OCI-LY3 (cell line): ENCODE measurements around the gene SLC22A2.

Source experiments
- H2AFZ ChIP-seq: fragments of 200-600, 300-600 bp; shearing (Covaris generic); 2 replicates; pipeline ENCODE4 v1.6.0; 2014; ENCODE audit warnings: antibody characterized with exemption, low read depth, low read length
- H3K27ac ChIP-seq: fragments of 200-600, 300-600 bp; sonication (generic); 2 replicates; pipeline ENCODE4 v1.5.1; 2014; ENCODE audit warnings: mild to moderate bottlenecking, low read length, moderate library complexity, mixed read lengths
- H3K27me3 ChIP-seq: fragments of 200-600, 300-600 bp; sonication (generic); 2 replicates; pipeline ENCODE4 v1.6.1; 2014; ENCODE audit warnings: low read depth, low read length, mixed read lengths
- H3K36me3 ChIP-seq: fragments of 200-600, 300-600 bp; sonication (generic); replicated peaks from 2 replicates; pipeline ENCODE3; 2014; ENCODE audit warnings: low read depth, low read length, mixed read lengths
- H3K4me1 ChIP-seq: fragments of 300-600, 200-600 bp; sonication (generic); 2 replicates; pipeline ENCODE4 v1.6.1; 2014; ENCODE audit warnings: low read length, mixed read lengths
- H3K4me2 ChIP-seq: fragments of 200-600, 300-600 bp; sonication (generic); 2 replicates; pipeline ENCODE4 v1.6.1; 2014; ENCODE audit warnings: low read length, mixed read lengths
- H3K4me3 ChIP-seq: fragments of 300-600, 200-600 bp; sonication (generic); 2 replicates; pipeline ENCODE4 v1.5.1; 2014; ENCODE audit warnings: antibody characterized with exemption, mild to moderate bottlenecking, low read length, moderate library complexity
- H3K79me2 ChIP-seq: fragments of 300-600, 200-600 bp; shearing (Covaris generic); 2 replicates; pipeline ENCODE4 v1.6.1; 2014; ENCODE audit warnings: mild to moderate bottlenecking, low read length, mixed read lengths
- H3K9ac ChIP-seq: fragments of 300-600, 200-600 bp; shearing (Covaris generic); 2 replicates; pipeline ENCODE4 v1.6.0; 2014; ENCODE audit warnings: mild to moderate bottlenecking, low read length, moderate library complexity
- H3K9me3 ChIP-seq: fragments of 200-600, 300-600 bp; shearing (Covaris generic); 2 replicates; pipeline ENCODE4 v1.6.1; 2014; ENCODE audit warnings: low read length, mixed read lengths; ENCODE audit not compliant: insufficient read depth
- H4K20me1 ChIP-seq: fragments of 200-600, 300-600 bp; sonication (generic); 2 replicates; pipeline ENCODE4 v1.6.1; 2016; ENCODE audit warnings: low read length, mixed read lengths; ENCODE audit not compliant: insufficient read depth
- EZH2phosphoT487 ChIP-seq: fragments of 200-600 bp; shearing (Covaris generic); IDR thresholded peaks from 2 replicates; pipeline ENCODE4 v1.6.1; 2018; ENCODE audit warnings: antibody characterized with exemption, mixed run types, low read depth
- TF ChIP-seq, protein P1 (sequence below): fragments of 200-600, 300-600 bp; sonication (generic); IDR thresholded peaks from 2 replicates; pipeline ENCODE4 v1.5.1; 2014; ENCODE audit warnings: antibody characterized with exemption, low read length, low read depth

Gene SLC22A2

DNA sequence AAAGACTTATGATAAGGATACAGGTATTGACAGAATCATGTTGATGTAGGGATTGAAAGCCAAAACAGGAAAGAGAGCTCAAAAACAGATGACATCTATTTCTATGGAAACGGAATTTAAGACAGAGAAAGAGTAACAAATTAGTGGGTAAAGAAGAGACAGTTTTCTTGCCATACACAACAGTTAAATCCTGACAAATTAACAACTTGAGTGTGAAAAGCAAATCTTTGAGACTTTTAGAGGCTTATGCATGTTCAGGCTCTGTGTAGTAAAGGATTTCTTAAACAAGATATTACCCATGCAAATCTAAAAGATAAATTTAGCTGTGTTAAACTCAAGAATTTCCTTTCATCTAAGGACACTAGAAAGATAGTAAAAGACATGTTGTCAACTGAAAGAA is 68.5 kb downstream of the SLC22A2 start:
- no peaks in the 10 kb centered on the region for H3K27me3 ChIP-seq
- H3K4me1 ChIP-seq = no peaks in the 10 kb centered on the region
- H2AFZ ChIP-seq = no peak overlapping the region
- no peak overlapping the region for H3K4me3 ChIP-seq
- no peaks in the 10 kb centered on the region for H3K9me3 ChIP-seq
- TF ChIP-seq, protein P1, sequence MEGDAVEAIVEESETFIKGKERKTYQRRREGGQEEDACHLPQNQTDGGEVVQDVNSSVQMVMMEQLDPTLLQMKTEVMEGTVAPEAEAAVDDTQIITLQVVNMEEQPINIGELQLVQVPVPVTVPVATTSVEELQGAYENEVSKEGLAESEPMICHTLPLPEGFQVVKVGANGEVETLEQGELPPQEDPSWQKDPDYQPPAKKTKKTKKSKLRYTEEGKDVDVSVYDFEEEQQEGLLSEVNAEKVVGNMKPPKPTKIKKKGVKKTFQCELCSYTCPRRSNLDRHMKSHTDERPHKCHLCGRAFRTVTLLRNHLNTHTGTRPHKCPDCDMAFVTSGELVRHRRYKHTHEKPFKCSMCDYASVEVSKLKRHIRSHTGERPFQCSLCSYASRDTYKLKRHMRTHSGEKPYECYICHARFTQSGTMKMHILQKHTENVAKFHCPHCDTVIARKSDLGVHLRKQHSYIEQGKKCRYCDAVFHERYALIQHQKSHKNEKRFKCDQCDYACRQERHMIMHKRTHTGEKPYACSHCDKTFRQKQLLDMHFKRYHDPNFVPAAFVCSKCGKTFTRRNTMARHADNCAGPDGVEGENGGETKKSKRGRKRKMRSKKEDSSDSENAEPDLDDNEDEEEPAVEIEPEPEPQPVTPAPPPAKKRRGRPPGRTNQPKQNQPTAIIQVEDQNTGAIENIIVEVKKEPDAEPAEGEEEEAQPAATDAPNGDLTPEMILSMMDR = no peak
- no peak for TF ChIP-seq EZH2phosphoT487
- H3K79me2 ChIP-seq = no peaks in the 10 kb centered on the region
- no peak overlapping the region for H3K4me2 ChIP-seq
- no peaks in the 10 kb centered on the region for H4K20me1 ChIP-seq
- no peak overlapping the region for H3K27ac ChIP-seq
- H3K36me3 ChIP-seq = no peaks in the 10 kb centered on the region
- H3K9ac ChIP-seq = no peak overlapping the region

DNA sequence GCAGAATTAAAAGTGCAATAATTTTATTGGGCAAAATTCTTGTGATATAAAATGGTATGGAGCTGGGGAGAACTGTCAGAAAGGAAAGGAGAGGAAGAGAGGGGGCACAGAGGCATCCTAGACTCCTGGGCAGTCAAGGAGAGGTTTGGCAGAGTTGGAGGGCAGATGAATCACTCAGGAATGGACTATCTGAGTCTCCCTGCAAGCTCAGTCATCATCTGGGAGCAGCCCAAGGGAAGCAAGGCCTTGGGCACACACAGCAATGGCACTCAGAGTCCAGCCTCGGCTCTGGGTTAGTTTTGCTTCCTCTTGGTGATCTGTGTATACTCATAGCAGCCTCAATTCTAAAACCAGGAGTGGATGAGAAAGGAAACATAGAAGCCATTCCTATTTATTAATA is 69.8 kb downstream of the SLC22A2 start:
- H3K27me3 ChIP-seq = no peaks in the 10 kb centered on the region
- H3K27ac ChIP-seq = no peak overlapping the region
- no peaks in the 10 kb centered on the region for H3K9me3 ChIP-seq
- TF ChIP-seq, protein P1 = no peak
- no peak for TF ChIP-seq EZH2phosphoT487
- H3K9ac ChIP-seq = no peak overlapping the region
- no peaks in the 10 kb centered on the region for H3K4me1 ChIP-seq
- no peak overlapping the region for H3K4me2 ChIP-seq
- H3K79me2 ChIP-seq = no peaks in the 10 kb centered on the region
- H3K36me3 ChIP-seq = no peaks in the 10 kb centered on the region
- no peak overlapping the region for H2AFZ ChIP-seq
- H4K20me1 ChIP-seq = no peaks in the 10 kb centered on the region
- no peak overlapping the region for H3K4me3 ChIP-seq

DNA sequence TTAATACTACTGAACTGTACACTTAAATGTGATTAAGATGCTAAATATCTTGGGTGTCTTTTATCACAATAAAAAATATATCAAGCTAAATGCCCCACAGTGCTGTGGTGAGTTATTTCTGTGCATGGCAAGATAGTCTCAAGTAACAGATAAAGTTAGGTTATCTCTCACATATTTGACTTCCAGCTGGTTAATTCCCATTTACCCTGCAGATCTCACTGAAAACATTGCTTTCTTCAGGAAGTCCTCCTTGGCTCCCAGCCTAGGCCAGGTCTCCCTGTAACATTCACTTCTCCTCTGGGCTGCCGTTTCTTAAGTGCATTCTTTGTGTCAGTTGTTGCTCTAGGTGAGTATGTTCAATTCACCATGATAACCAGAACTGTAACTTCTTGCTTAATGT is 77.9 kb downstream of the SLC22A2 start:
- Histone ChIP-seq H3K4me1 (no peaks in the 10 kb centered on the region), H3K4me2 (no peak overlapping the region), H3K4me3 (no peak overlapping the region), H4K20me1 (no peaks in the 10 kb centered on the region), H3K36me3 (no peaks in the 10 kb centered on the region), H2AFZ (no peak overlapping the region), H3K9ac (no peak overlapping the region), H3K27me3 (no peaks in the 10 kb centered on the region), H3K27ac (no peak overlapping the region), H3K9me3 (no peaks in the 10 kb centered on the region), H3K79me2 (no peaks in the 10 kb centered on the region)
- TF ChIP-seq, protein P1 = no peak
- no peak for TF ChIP-seq EZH2phosphoT487

DNA sequence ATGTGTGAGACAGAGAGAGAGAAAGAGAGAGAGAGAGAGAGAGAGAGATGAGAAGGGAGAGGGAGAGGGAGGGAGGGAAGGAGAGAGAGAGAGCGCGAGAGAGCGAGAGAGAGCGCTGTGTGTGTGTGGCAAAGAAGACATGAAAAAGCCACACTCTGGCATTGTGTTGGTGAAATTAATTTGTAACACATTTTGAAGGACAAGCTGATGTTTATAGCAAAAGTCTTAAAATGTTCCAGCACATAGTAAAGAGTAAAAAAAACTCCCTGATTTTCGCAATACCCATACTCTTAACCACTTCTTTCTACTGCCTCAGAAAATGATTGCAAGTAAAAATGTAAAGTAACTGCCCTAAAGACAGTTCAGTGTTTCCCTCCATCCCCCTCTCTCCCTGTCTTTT is 80.3 kb downstream of the SLC22A2 start:
- H2AFZ ChIP-seq = no peak overlapping the region

More for the DNA sequence above, 80.3 kb downstream of the SLC22A2 start:
- no peak overlapping the region for H3K9ac ChIP-seq
- H4K20me1 ChIP-seq = no peaks in the 10 kb centered on the region
- H3K36me3 ChIP-seq = no peaks in the 10 kb centered on the region
- no peak for TF ChIP-seq EZH2phosphoT487
- TF ChIP-seq, protein P1 = no peak
- no peak overlapping the region for H3K4me2 ChIP-seq
- no peaks in the 10 kb centered on the region for H3K9me3 ChIP-seq
- H3K4me1 ChIP-seq = no peaks in the 10 kb centered on the region
- H3K27me3 ChIP-seq = no peaks in the 10 kb centered on the region; the same call in 1 of the 2 replicates
- H3K27ac ChIP-seq = no peak overlapping the region
- no peak overlapping the region for H3K4me3 ChIP-seq
- H3K79me2 ChIP-seq = no peaks in the 10 kb centered on the region
